Suppressor macrophage treated with lipopolysaccharide for 4 hours (primary cell): ENCODE results near the gene DDX42.

ENCODE experiments used
- DNase-seq: peaks from one replicate; pipeline ENCODE4 v3.0.0-alpha.2; 2020

Gene DDX42

GRCh38 chr17:63774141-63774968, at the start of gene DDX42:
Gene DDX42 (plus strand): TSS chr17:63774170. CDS start chr17:63787050, 12,880 bp downstream.
- peak; percentile 50 for DNase-seq

GRCh38 chr17:63735691-63736090, 38.3 kb upstream of the DDX42 start:
- DNase-seq: no peak

GRCh38 chr17:63740464-63741142, 33.4 kb upstream of the DDX42 start:
- DNase-seq: peak; percentile 6

- no peak for DNase-seq
These were observed 32.9 kb upstream of the DDX42 start for GRCh38 chr17:63741143-63741407.

- DNase-seq: peak; percentile 98
These were observed 32.4 kb upstream of the DDX42 start, which contains the start of gene STRADA for GRCh38 chr17:63741408-63742173. Gene STRADA (minus strand): TSS chr17:63741799. CDS start chr17:63728369, 13,430 bp downstream.

- DNase-seq: peak; percentile 64
These were observed 22.2 kb upstream of the DDX42 start for GRCh38 chr17:63751806-63752205.

GRCh38 chr17:63752707-63753106, 21.3 kb upstream of the DDX42 start:
- DNase-seq: no peak

GRCh38 chr17:63753215-63753614, 20.8 kb upstream of the DDX42 start:
- DNase-seq: peak; percentile 54

- no peak for DNase-seq
These were observed 19.9 kb upstream of the DDX42 start for GRCh38 chr17:63754046-63754445.

GRCh38 chr17:63758428-63758827, 15.5 kb upstream of the DDX42 start:
- DNase-seq: no peak

GRCh38 chr17:63760771-63761539, 13.0 kb upstream of the DDX42 start:
- DNase-seq: peak; percentile 41

GRCh38 chr17:63762161-63763078, 11.6 kb upstream of the DDX42 start:
- DNase-seq: peak; percentile 47

GRCh38 chr17:63764716-63765115, 9.3 kb upstream of the DDX42 start:
- no peak for DNase-seq

- DNase-seq: no peak
These were observed 7.2 kb upstream of the DDX42 start for GRCh38 chr17:63766754-63767153.

- no peak for DNase-seq
These were observed 5.5 kb upstream of the DDX42 start for GRCh38 chr17:63768433-63768832.

- DNase-seq: peak; percentile 28
These were observed 1.1 kb upstream of the DDX42 start for GRCh38 chr17:63772801-63773271.

- DNase-seq: peak; percentile 100
These were observed 464 bp upstream of the DDX42 start, which contains the start of gene CCDC47 for GRCh38 chr17:63773272-63774140. Gene CCDC47 (minus strand): TSS chr17:63773597. CDS start chr17:63766175, 7,422 bp downstream.

GRCh38 chr17:63774969-63775265, 947 bp downstream of the DDX42 start:
- DNase-seq: peak; percentile 35

- DNase-seq: no peak
These were observed 1.4 kb downstream of the DDX42 start for GRCh38 chr17:63775420-63775819.

- no peak for DNase-seq
These were observed 6.5 kb downstream of the DDX42 start for GRCh38 chr17:63780507-63780906.

GRCh38 chr17:63780928-63781327, 7.0 kb downstream of the DDX42 start:
- DNase-seq: no peak
